ENCODE results near the gene PLBD1.

Gene PLBD1

GRCh38 chr12:14567351-14568162 is at the start of gene PLBD1:
TSS of gene PLBD1 (minus strand) at chr12:14567883. CDS start at chr12:14567696, 187 bp downstream.
- DNase-seq (ENCODE audit: extremely low read depth, low read depth): no peak
- no peak for TF ChIP-seq CTCF (IDR thresholded peaks at IDR 0.05; ENCODE audit: low read depth, low read length)

- DNase-seq (ENCODE audit: extremely low read depth, low read depth): no peak
- no peak for TF ChIP-seq CTCF (IDR thresholded peaks at IDR 0.05; ENCODE audit: low read depth, low read length)
Measured at GRCh38 chr12:14614704-14615121, 47.0 kb upstream of the PLBD1 start.

- TF ChIP-seq CTCF (IDR thresholded peaks at IDR 0.05; ENCODE audit: low read depth, low read length): no peak
- no peak for DNase-seq (ENCODE audit: extremely low read depth, low read depth)
Measured at GRCh38 chr12:14613718-14614117, 46.0 kb upstream of the PLBD1 start.

- no peak for DNase-seq (ENCODE audit: extremely low read depth, low read depth)
- TF ChIP-seq CTCF (IDR thresholded peaks at IDR 0.05; ENCODE audit: low read depth, low read length): no peak
Measured at GRCh38 chr12:14612898-14613445, 45.3 kb upstream of the PLBD1 start.

GRCh38 chr12:14612250-14612649 is 44.6 kb upstream of the PLBD1 start:
- no peak for DNase-seq (ENCODE audit: extremely low read depth, low read depth)

GRCh38 chr12:14611640-14612203 is 44.0 kb upstream of the PLBD1 start:
- no peak for DNase-seq (ENCODE audit: extremely low read depth, low read depth)
- TF ChIP-seq CTCF (IDR thresholded peaks at IDR 0.05; ENCODE audit: low read depth, low read length): no peak

More at GRCh38 chr12:14612250-14612649, 44.6 kb upstream of the PLBD1 start:
- TF ChIP-seq CTCF (IDR thresholded peaks at IDR 0.05; ENCODE audit: low read depth, low read length): no peak

- no peak for DNase-seq (ENCODE audit: extremely low read depth, low read depth)
- TF ChIP-seq CTCF (IDR thresholded peaks at IDR 0.05; ENCODE audit: low read depth, low read length): no peak
Measured at GRCh38 chr12:14607568-14607967, 39.9 kb upstream of the PLBD1 start.
